HT-29 (cell line): ENCODE data around the gene AIF1L. TPM values are rescaled to one million over a fixed set of nuclear protein-coding genes. Genes with fewer than 3 reads are reported as not detected.

Source experiments
- DNase-seq: peaks from one replicate; pipeline ENCODE4 v3.0.0-alpha.2; 2015; ENCODE audit warnings: low spot score
- total RNA-seq: library from RNA; depleted of rRNA; stranded (reverse); fragments of >200 nt; shearing (Covaris generic); gene quantifications from 2 replicates; pipeline ENCODE4 v1.2.3, GENCODE V29; 2014

Gene AIF1L
- total RNA-seq, 1 experiment from 2014 or later, result 0.69 TPM

DNA sequence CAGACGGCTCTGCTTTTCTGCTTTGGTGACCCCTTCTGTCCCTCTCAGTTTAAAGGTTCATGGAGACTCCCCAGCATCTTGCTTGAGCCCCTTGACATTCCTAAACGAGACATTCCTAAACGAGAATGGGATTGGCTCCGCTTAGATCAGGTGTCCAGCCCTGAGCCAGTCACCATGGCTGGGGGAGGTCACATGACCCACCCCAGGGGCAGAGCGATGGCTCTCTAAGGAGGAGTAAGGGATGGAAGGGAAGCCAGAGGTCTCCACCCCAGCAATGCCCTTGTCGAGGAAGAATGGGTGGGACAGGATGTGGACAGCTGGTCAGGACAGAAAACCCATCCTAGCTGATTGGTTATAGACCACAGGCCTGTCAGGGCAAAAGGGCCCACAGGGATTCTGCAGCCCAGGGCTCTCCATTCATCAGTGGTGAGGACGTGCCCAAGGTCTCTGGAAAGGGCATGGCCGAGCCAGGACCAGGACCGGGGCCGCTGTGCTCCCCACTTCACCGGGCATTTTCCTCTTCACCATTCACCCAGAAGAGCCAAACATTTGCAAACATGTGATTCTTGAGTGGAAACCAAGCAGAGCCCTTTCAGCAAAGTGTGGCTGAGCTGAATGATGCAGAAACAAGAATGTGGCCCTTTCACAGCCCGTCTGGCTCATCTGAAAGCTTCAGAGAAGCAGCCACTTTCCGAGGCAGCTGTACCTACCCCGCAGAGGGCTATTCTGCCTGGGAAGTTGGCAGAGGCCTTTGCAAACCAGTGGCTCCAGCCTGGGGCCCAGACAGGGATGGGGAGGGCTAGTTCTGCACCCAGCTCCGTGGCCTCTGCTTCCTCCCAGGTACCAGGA lies 19.8 kb upstream of the AIF1L start:
- no peak for DNase-seq

DNA sequence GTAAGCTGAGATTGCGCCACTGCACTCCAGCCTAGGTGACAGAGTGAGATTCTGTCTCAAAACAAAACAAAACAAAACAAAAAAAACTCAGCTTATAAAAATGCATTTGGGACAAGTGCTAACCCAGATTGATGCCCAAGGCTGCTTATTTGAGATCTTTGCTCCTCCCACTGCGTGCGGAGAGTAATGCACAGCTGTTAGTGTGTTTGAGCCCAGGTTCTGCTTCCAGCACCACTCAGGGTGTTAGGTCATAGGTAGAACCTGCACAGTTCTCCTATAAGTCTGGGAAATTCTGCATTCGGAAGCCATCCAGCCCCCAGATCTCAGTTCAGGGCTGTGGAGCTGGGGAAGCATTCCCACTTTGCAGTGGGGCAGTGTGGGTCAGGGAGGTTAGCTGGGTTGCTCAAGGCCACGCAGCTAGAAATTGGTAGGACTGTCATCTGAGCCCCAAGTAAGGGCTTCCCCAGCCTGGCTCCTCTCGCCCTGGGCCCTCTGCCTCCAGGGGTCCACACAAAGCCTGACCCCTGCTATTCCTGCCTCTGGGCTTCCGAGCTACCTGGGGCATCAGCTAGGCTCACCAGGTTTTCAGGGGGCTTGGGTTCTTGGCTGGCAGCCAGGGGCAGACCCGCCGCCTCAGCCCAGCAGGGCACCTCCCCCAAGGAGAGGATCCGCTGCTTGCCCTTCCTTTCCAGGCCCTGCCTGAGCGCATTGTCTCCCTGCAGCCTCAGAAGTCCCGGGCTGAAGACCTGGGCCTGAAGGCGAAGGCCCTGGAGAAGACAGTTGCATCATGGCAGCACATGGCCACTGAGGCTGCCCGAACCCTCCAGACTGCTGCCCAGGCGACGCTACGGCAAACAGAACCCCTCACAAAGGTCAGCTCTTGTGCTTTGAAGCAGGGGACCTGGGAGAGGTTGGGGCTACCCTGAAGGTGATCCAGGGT lies 17.6 kb upstream of the AIF1L start:
- no peak for DNase-seq

DNA sequence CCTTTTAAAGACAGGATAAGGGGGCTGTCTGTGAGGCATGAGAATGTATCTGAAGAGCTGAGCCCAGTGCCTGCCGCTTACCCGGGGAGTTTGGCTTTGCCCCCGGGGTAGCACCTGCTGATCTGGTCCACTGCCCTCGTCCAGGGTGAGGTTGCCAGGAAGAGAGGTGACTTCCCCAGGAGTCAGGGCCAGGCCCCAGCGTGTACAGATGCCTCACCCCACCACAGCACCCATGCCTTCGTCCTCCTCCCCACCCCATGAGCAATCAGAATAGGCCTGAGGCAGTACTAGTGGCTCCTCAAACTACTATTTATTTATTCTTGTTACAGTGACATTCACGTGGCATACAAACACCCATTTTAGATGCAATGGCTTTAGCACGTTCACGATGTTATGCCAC lies 15.7 kb upstream of the AIF1L start:
- no peak for DNase-seq

DNA sequence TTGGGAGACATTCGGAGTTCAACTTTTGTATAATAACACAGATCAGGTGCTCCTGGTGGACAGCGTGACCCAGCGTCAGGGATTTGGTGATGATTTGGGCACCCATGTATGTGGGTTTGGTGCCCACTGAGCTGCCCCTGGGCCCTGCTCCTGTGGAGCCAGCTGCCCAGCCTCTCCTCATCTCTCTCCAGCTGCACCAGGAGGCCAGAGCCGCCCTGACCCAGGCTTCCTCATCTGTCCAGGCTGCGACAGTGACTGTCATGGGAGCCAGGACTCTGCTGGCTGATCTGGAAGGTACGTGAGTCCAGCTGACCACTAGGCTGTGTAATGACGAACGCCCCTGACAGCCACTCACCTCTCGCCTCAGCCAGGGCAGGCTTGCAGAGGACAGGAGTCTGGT lies 14.5 kb upstream of the AIF1L start:
- DNase-seq, result no peak

DNA sequence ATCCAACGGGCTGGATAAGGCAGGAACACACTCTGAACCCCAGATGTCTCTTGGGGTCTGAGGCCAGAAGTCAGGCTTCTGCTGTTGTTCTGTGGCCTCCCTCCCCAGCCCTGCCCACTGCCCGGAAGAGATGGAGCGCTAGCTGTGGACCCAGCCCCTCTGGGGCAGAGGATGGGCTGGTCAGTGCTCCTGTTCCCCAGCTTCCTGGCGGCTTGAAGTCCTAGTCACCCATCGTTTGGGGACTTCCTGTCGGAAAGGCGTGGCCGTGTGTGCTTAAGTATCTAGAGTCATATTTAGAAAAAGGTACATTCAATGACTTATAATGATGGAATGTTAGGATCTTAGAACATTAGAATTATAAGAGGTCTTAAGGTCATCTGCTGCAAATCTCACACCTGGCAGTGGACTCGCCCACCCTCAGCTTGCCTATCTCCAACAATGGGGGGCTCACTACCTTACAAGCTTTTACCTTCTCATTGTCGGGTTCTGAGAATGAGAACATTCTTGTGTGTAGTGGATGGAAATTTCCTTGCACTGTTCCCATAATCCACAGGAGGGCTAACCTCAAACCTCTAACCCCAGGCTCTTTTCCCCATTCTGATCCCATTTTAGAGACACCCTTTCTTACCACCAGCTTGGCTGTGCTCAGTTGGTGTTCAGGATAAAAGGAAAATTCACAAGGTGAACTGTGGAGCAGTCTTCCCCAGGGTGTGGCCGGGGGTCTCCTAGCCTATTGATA lies 13.4 kb upstream of the AIF1L start:
- DNase-seq, result no peak

DNA sequence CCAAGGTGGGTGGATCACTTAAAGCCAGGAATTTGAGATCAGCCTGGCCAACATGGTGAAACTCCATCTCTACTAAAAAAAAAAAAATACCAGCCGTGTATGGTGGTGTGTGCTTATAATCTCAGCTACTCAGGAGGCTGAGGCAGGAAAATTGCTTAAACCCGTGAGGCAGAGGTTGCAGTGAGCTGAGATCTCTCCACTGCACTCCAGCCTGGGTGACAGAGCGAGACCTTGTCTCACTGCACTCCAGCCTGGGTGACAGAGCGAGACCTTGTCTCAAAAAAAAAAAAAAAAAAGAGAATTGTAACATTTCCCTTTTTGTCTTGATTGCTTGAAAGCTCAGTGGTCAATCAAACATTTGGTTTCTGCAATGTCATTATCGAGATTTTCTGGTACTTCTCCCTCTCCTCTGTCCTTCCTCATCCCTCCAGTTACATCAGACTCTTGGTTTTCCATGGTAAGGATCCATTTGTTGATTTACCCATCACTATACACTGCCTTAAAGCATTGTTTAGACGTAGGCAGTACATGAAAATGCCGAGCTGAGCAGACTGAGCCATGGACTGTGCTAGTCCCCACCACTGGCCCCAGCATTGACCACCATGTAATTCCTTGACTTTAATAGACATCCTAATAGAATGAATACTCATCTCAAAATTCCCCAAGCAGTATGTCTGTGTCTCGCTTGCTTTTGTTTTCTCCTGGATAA lies 11.5 kb upstream of the AIF1L start:
- DNase-seq, result no peak

DNA sequence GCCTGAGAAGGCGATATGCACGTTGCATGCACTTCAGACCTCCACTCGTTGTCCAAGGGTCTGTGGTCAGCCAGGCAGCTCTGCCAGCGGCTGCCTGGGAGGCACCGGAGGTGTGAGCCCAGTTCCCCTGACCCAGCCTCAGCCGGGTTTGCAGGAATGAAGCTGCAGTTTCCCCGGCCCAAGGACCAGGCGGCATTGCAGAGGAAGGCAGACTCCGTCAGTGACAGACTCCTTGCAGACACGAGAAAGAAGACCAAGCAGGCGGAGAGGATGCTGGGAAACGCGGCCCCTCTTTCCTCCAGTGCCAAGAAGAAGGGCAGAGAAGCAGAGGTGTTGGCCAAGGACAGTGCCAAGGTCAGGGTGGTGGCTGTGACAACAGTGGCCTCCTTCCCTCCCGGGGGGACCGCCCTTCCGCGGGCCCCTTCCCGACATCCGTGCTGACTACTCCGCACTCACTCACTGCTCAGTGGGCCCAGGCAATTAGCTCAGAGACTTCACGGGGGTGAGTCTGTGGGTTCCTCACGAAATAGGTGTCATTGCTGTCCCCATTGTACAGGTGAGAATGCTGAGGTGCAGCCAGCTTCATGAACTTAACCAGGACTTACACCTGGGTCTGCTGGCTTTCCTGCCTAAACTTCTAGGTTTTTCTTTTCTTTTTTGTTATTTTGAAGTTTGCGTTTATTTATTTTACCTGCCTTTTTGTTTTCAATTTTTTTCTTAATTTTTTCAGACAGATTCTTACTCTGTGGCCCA lies 10.8 kb upstream of the AIF1L start:
- no peak for DNase-seq

DNA sequence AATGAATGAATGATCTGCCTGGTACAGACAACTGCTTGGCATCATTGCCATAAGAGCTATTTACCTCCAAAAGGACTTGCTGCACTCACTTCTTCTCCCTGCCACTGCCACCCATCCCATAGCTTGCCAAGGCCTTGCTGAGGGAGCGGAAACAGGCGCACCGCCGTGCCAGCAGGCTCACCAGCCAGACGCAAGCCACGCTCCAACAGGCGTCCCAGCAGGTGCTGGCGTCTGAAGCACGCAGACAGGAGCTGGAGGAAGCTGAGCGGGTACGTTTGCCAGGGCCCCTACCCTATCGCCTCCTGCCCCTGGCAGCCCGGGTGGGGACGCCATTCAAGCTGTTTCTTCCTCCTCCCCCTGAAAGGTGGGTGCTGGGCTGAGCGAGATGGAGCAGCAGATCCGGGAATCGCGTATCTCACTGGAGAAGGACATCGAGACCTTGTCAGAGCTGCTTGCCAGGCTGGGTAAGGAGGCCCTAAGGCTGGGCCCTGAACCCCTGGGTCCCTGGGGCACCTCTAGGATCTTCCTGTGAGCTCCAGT lies 8.9 kb upstream of the AIF1L start:
- no peak for DNase-seq

DNA sequence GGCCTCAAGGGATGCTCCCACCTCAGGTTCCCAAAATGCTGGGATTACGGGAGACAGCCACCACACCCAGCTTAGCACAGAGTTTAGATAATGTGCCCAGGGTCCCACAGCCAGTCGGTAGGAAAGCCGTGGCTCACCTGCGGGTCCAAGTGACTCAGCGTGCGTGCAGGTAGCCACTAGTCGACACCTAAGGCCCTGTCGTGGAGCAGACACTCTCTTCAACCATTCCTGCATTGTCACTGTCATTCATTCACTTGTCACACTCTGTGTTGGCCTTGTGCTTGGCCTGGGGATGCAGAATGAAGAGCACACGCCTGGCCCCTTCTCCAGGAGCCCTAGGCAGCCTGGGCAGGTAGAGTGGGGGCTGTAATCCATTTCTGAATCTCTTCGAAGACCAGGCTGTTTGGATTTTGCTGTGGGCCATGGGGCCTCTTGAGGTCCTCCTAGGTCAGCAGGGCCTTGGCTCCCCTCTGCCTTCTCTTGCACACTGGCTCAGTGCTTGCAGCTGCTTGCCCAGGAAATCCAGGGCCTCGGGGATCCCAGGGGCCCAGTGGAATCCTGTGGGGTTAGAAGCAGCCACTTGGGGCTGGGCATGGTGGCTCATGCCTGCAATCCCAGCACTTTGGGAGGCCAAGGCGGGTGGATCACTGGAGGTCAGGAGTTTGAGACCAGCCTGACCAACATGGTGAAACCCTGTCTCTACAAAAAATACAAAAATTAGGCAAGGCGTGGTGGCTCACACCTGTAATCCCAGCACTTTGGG lies 6.1 kb upstream of the AIF1L start:
- DNase-seq, result no peak

DNA sequence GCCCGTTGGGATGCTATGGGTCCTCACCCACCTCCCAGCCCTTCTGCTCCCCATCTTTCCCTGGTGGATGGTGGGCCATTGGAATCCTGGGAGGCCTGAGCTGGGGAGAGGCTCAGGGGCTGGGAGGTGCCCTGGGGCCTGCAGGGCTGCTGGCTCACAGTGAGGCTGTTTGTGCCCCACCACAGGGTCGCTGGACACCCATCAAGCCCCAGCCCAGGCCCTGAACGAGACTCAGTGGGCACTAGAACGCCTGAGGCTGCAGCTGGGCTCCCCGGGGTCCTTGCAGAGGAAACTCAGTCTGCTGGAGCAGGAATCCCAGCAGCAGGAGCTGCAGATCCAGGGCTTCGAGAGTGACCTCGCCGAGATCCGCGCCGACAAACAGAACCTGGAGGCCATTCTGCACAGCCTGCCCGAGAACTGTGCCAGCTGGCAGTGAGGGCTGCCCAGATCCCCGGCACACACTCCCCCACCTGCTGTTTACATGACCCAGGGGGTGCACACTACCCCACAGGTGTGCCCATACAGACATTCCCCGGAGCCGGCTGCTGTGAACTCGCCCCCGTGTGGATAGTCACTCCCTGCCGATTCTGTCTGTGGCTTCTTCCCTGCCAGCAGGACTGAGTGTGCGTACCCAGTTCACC lies 4.9 kb upstream of the AIF1L start:
- DNase-seq, result no peak

DNA sequence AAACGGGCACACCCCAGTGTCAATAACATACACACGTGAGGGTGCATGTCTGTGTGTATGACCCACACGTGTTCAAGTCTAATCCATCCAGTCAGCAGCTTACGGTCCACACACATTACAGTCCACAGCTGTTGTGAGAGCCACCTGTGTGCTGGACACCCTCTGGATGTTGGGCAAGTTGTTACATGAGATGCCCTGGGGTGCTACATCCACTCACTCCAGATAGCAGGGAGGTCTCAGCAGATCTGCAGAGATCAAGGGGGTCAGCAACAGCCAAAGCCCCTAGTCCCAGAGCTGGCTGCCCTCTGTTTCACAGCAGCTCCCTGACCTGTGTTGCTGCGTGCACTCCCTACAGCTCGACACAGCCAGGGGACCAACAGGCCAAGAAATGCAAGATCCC lies 4.3 kb upstream of the AIF1L start:
- no peak for DNase-seq

DNA sequence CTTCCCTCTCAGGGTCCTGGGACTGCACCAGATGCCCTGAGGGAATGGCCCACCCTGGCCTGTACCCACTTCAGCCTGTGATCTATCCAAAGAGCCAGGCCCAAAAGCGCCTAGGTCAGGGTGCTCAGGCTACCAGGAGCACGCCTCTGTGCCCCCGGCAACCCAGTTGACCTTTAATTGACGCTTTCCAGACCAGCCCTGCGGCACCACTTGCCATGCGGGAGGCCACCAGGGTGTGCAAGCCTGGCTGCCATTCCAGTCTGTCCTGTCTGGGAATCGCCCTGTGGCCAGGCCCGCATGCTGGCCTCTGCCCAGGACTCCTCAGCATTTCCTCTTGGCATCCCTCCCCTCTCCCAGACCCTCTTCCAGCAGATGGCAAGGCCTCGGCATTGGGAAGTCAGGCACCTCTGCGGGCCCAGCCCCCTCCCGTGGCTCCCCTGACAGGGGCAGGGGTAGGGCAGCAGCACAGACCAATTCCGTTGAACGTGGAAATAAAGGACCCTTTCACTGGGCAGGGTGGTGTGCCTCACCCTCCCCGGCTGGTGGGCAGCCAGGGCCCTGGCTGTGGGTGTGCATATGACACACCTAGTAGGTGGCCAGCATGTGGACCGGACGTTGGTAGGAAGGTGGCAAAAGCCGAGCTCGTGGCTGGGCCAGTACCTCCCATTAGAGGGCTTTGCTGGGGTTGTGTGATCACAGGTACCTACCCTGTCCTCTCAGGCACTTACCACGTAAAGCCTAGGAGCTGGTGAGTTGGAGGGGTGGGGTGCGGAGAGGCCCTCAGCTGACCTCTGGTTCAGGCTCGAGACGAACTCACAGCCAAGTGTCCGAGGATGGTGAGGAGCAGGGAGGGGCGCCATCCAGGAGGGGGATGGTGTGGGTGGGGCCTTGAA lies 3.5 kb upstream of the AIF1L start:
- DNase-seq, result no peak

DNA sequence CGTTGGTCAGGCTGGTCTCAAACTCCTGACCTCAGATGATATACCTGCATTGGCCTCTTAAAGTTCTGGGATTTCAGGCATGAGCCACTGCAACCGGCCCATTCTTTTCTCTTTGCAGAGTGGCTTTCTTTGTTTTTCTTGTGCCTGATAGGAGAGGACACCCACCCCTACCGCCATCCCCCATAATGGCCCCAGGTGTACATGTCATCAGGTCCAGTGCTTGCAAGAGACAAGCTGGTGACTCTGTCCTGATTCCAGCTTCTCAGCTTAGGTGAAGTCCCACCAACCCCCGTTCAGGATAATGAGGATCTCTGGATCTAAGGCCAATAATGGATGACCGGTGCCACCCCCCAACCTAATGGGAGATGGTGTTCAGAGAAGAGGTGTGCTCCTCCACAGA lies 2.3 kb upstream of the AIF1L start:
- DNase-seq, result no peak

DNA sequence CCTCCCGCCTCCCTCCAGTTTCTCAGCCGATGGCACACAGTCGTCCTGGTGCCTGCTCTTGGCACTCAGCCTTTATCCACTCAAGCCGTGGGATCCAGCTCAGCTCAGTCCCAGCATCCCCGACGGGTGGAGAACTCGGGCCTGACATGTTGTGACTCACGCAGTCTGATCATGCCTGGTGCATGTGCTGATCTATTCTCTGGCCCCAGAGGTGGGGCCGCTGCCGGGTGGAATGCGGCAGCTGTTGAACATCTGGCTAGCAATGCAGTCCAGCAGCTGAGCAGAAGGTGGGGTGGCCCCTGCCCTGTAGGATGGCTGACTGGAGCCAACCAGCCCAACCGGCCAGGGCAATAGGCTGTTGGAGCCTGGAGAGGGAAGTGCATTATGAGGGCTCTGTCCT lies 1.7 kb upstream of the AIF1L start:
- no peak for DNase-seq

DNA sequence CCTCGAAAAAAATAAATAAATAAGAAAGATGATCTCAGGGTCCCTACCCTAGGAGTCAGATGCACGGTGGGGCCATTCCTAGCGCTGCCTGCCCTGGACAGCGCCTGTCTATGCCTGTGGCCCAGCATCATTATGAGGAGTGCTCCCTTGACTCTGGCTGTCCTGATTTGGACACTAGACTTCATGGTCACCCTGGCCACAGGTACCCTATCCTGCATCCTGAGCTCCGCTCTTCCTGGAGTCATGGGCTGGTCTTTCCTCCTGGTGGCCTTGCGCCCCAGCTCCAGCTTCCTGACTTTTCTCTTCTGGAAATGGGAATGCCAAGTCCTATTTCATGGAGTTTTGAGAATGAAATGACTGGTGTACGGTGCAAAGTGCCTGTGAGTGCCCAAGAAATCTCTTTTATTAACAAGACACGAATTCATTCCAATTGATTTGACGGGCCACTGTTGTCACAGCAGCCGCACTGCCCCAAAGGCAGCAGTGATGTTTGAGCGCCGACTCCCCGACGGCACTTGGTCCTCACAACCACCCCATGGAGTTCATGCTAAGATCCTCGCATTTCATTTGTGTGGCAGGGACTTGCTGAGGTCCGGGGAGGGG lies 564 bp upstream of the AIF1L start:
- no peak for DNase-seq

DNA sequence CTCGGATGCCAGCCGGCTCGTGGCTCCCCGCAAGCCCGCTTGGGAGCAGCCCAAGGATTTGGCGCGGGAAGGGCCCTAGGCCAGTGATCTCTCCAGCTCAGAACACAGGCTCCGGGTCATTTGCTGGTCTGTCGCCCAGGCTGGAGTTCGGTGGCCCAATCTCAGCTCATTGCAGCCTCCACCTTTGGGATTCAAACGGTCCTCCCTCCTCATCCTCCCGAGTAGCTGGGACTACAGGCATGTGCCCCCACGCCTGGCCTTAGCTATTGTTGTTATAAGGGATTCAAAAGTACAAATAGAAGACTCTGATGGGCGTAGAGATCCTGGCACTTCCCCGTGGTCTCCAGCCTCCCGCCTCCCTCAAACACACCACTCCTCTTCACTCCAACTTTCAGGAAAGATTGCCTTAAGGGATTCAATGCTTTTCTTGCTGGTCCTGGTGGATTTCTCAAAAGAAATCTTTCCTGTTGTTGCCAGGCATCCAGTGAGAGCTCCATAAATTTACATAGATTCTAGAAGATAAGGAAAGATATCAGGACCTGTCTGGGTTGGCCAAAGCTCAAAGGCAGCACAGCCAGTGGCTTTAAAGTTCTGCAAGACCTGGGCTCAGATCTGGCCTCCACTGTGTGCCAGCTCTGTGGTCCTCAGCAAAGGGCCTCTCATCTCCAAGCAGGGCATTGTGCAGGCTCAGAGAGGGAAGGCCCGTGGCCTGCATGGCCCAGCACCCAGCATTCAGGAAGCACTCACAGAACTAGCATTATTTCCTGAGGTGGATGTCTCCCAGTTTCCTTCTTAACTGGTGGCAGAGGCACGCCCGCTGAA lies 1.0 kb downstream of the AIF1L start:
- DNase-seq, result no peak

DNA sequence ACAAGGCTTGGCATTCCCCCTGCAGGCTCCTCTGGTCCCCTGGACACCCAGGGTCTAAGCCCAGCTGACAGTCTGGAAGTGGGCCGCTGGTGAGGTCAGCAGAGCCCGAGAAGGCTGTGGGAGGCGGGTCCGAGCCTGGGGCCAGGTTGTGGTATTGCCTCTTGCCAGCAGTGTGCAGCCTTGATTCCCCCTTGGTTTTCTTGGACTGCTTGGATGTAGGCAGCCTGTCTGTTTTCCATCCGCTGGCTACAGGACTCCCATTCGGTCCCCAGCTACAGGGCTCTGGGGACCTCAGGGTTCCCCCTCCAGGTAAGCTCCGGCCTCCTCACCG lies 1.6 kb downstream of the AIF1L start:
- no peak for DNase-seq
